GM12872 (cell line): ENCODE data around the gene TUG1.

ENCODE experiments used
- TF ChIP-seq, protein P1 (sequence below): IDR thresholded peaks from 3 replicates; pipeline ENCODE4 v1.5.1; 2011; ENCODE audit warnings: low read depth, mild to moderate bottlenecking, low read length, moderate library complexity; ENCODE audit not compliant: insufficient read depth

TUG1 gene

DNA sequence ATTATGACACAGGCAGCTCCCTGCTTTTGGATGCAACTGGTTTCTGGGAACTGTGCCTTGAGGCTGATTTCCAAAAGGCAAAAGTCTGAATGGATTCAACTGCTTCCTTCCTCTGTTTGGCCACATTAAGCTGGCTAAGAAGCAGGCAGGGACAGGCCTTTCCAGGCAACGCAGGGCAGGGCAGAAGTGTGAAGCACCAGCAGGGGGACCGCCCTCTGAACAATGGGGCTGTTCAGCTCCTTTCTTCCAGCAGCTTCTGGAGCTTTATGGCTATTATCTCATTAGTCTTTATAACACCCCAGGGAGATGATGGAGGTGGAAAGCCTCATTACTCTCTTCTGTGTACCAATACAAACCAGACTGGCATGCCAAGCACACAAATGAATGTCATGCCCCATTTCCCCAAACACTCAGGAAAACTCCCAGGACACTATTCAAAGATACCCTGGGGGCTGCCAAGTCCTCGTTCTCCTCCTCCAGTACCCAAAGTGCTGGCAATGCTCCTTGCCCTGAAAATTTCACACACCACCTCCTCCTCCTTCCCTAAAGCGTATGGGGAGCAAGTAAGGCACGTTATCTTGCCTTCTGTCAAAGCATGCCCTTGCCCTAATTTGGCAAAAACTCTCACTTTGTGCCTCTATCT lies 21.8 kb upstream of the TUG1 start:
- TF ChIP-seq, protein P1, sequence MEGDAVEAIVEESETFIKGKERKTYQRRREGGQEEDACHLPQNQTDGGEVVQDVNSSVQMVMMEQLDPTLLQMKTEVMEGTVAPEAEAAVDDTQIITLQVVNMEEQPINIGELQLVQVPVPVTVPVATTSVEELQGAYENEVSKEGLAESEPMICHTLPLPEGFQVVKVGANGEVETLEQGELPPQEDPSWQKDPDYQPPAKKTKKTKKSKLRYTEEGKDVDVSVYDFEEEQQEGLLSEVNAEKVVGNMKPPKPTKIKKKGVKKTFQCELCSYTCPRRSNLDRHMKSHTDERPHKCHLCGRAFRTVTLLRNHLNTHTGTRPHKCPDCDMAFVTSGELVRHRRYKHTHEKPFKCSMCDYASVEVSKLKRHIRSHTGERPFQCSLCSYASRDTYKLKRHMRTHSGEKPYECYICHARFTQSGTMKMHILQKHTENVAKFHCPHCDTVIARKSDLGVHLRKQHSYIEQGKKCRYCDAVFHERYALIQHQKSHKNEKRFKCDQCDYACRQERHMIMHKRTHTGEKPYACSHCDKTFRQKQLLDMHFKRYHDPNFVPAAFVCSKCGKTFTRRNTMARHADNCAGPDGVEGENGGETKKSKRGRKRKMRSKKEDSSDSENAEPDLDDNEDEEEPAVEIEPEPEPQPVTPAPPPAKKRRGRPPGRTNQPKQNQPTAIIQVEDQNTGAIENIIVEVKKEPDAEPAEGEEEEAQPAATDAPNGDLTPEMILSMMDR, result no peak

DNA sequence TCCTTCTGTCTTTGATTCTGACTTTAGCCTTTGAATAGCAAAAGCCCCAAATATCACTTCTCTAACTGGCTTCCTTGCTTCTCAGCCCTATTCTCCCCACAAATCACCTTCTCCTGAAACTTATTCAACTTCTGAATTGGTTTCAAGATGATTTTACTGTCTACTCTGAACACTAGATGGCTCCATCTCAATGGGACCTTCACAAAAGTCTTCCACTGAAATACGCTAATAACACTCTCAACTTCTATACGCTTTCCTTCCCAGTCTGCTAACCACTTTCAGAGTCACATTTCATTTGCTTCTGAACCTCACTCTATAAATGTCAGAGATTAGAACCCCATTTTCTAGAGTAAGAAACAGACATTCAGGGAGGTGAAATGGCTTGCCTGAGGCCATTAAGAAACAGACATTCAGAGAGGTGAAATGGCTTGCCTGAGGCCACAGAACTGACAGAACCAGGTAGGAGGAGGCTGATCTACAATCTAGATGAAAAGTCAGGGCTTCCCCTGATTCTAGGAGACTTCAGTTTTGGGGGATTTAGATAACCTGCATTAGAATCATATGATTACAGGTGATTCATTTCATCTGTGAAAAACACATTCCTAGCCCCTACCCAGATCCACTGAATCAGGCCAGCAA lies 21.1 kb upstream of the TUG1 start:
- TF ChIP-seq, protein P1, result peak; percentile 46; the same call in 2 of the 3 replicates

DNA sequence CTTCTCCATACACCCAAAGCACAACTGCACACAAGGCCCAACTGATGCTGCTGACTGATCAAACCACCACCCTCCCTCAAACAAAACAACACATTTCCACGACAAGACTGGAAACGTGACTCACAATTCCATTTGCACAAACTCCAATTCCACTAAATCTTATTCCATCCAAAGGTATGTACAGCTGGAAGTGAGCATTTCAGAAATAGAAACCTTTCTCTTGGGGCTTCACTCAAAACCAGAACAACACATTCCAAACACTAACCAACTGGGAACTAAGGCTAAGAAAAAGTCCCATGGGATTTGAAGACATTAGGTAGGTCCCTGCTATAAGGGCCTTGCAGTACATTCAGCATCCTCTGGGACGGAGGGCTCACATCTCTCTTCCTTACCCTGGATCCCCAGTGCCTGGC lies 20.1 kb upstream of the TUG1 start:
- TF ChIP-seq, protein P1, result no peak

DNA sequence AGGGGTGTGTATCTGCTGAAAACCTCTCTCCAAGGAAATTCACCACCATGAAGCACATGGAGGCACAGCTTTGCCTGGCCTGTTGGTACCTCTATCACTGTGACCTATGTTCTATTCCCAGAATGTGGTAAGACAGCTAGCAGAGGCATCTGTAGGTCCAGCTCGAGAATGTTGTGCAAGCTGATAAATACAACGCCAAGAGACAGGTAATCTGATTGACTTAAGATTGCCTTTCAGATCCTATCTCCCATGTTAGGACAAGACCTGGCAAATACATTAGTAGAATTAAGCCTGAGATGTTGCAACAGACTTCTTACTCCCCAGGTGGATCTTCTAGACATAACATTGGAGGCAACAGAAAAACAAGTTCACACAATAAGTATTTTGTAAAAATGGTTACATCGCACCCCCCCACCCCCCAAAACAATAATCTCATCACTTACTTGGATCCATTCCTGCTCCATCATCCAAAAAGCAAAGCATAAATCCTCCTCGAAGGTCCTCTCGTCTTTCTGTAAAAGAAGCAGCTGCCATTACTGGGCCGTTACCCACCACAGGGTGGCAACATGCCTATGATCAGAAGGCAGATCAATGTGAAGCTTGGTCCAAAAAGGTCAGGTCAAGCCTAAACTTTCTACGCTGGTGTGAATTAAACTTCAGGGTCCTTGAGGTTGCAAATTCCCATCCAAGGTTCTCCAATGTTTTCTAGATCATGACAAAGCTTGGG lies 19.0 kb upstream of the TUG1 start:
- TF ChIP-seq, protein P1, result no peak

DNA sequence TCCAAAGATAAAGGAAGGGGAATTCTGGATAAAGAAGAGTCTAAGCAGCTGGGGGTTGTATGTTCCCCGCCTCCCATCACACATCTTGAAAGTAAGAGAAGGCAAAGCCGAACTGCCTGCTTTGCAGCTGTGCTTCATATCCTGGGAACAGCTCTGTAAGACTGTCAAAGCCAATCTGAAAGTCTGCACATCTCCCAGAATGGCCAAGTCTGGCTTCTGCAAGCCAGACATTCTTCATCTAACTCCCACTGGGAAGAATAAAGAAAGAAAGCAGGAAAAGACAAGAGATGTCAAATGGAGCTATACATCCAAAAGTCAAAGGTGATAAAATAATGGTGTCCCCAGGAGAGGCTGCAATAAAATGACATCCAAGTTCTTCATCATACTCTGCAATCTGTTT lies 15.9 kb upstream of the TUG1 start:
- TF ChIP-seq, protein P1, result no peak

DNA sequence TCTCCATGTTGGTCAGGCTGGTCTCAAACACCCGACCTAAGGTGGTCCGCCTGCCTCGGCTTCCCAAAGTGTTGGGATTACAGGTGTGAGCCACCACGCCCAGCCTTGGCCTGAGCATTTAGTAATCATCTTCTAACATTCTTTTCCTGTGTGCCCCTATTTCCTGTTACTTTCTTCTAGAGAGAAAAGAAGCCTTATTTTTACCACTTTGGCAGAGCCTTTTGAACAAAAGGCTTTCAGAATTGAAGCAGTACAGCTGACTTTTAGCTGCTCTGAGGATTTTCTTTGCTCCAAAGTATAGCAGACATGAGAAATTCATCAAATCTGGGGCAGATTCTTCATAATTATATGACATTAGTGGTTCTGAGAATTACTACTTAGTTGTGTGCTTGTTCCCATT lies 13.9 kb upstream of the TUG1 start:
- TF ChIP-seq, protein P1, result no peak

DNA sequence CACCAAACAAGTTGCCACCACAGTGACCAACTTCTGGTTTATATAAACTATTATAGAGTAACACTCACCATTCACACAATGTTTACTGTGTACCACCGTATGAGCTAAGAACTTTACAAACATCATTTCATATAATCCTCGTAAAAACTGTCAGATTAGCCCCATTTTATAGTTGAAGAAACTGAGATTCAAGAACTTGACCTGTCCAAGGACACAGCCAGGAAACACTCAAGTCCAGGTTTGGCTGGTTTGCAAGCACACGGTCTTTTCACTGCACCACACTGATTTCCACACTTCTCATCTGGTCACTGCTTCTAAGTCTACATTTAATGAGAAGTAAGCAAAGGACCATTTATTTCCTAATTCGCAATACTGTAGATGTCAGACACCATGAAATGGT lies 4.2 kb upstream of the TUG1 start:
- TF ChIP-seq, protein P1, result no peak
